Spleen (tissue), 7 donors: ENCODE data around the gene TEKT2.

Source experiments
- CTCF ChIP-seq, 11 experiments: fragments of 200-600 bp in 7 of 11; fragments of 450-650 bp in 4 of 11; sonication (generic) in 4 of 11; IDR thresholded peaks in 8 of 11; conservative IDR thresholded peaks in 3 of 11; 1 replicate in 7 of 11; 2 replicates in 4 of 11; pipeline versions ENCODE4 v1.4.0 to v1.8.0; 2016 to 2021; ENCODE audit warnings: antibody characterized with exemption in 11 of 11, inconsistent platforms in 4 of 11, mild to moderate bottlenecking in 1 of 11
- POLR2AphosphoS5 ChIP-seq, 3 donors: sonication (generic); formaldehyde crosslinking; IDR thresholded peaks; one replicate each; pipeline ENCODE4 v1.5.1; 2017; ENCODE audit warnings: antibody characterized with exemption in 3 of 3
- donor health status: DM: no; HTN: no; CAD: no; lungs with moderate emphysema.
- donor health status: DM: no; HTN: no; CAD: no.
- donor health status: DM: no; HTN: no; CAD: no.

GRCh38 chr1:36099681-36100341 is 15.9 kb downstream of the TEKT2 start:
- peak in 2 of 3 donors; percentile 28 to 46 for TF ChIP-seq POLR2AphosphoS5 (IDR thresholded peaks at IDR 0.05)
- TF ChIP-seq CTCF (IDR thresholded peaks at IDR 0.05 in 8 of 11, conservative IDR thresholded peaks at IDR 0.05 in 3 of 11), result peak; percentile 68 to 92 (median 87)
